ENCODE results near the gene NLRP3. TPM values are rescaled to one million over a fixed set of nuclear protein-coding genes. Genes with fewer than 3 reads are reported as not detected.

The NLRP3 gene
- total RNA-seq: 1.2 and 2.6 TPM in 2 replicates

GRCh38 chr1:247415423-247416361, at the start of gene NLRP3:
Gene NLRP3 (plus strand): TSS chr1:247416173. CDS start chr1:247418801, 2,628 bp downstream.

Other genes with a start within 250 kb of the NLRP3 start
- 73.1 and 74.7 TPM in 2 replicates for gene ZNF124, start 244.2 kb upstream of the NLRP3 start, total RNA-seq
- gene VN1R5, start 160.1 kb upstream of the NLRP3 start, total RNA-seq: not detected in 2 replicates
- 20.8 and 22.0 TPM in 2 replicates for gene ZNF496, start 84.3 kb upstream of the NLRP3 start, total RNA-seq
- gene OR2B11, start 41.9 kb downstream of the NLRP3 start, total RNA-seq: not detected in 2 replicates
- gene OR2C3, start 120.3 kb downstream of the NLRP3 start, total RNA-seq: not detected in 2 replicates
- not detected in 2 replicates for gene GCSAML, start 133.0 kb downstream of the NLRP3 start, total RNA-seq
- gene OR2G2, start 172.2 kb downstream of the NLRP3 start, total RNA-seq: not detected in 2 replicates
- gene OR2G3, start 189.4 kb downstream of the NLRP3 start, total RNA-seq: not detected in 2 replicates

Measured in epithelial cell of umbilical artery (primary cell).